ENCODE measurements around the gene PROSER3.

PROSER3 gene

GRCh38 chr19:35739275-35740107 is 18.5 kb upstream of the PROSER3 start:
- no peak for DNase-seq

DNA sequence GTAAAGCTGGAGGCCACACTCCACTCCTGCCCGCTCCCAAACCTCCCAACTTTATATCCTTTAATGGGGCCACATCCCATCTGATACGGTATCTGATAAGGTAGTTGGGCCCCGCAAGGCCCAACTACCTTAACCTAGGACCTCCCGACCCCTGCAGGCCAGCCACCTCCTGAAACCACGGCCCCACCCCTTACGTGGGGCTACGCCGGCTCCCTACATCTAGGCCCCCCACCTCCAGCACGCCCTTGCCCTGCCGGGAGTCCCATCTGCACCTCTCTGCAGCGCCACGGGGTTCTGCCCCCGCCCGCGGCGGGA is 17.9 kb upstream of the PROSER3 start:
- no peak for DNase-seq

DNA sequence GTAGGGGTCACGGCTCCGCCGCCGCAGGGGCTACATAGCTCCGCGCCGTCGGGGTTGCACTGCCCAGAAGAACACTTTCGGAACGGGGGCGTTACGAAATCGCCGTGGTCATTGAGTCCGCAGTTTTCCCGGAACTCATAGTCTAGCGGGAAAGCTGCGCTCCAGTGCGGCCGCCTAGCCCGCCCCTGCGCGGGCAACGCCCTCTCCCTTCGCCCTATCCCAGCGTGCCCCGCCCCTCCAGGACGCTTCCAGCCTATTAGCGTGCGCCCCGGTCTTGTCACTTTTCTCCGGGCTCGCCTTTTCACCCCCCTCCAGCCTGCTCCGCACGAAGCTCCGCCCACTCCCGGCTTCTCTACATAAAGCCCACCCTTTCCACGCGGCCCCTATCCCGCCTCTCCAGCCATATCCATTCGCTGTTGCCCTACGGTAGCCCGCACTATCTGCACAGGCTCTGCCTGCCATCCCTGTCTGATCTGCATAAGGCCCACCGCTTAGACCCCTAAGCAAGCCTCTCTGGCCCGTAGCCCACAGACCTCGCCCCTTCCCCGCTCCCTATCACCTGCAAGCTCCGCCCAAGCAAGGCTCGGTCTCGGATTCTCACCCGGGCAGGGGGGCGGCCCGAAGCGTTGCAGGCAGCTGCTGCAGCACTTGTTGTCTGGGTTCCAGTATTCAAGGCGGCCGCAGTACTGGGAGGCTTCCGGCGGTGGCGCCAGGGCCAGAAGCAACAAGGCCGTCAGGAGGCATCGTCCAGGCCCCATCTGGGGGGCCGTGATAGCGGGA is 17.4 kb upstream of the PROSER3 start:
- peak; percentile 93 for DNase-seq

GRCh38 chr19:35741203-35741515 is 16.8 kb upstream of the PROSER3 start:
- DNase-seq = peak; percentile 27

DNA sequence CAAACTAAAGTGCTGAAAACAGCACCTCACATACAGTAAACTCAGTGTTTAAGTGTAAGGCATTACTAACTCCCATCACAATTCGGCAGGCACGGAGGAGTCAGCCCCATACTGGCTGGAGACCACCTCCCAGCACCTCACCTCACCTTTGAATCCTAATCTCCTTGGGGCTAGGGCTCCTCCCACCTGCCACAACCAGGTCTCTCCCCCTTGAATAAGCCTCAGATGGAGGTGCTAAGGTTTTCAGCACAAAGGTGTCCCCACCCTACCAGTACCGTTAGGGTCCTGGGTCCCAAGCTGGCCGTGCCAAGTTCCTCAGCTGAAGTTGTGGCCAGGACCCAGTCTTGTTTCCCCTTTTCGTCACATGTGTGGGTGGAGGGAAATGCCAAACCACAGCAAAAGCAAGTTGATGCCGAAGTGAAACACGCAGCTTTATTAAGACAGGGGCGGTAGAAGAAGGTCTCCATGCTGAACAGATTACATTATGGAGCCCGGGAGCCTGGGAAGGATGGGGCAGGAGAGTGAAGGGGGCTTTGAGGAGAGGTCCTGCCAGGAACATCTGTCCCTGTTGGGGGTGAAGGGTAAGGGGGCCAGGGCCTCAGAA is 15.8 kb upstream of the PROSER3 start, which contains the start of gene IGFLR1:
TSS of gene IGFLR1 (minus strand) at position 332 of the 604 bp plus-strand sequence. CDS start 1,272 bp downstream, outside the sequence.
- peak; percentile 48 for DNase-seq

GRCh38 chr19:35743640-35744429 is 14.1 kb upstream of the PROSER3 start:
- no peak for DNase-seq

- DNase-seq = peak; percentile 87
These were observed 13.3 kb upstream of the PROSER3 start for GRCh38 chr19:35744430-35745327.

DNA sequence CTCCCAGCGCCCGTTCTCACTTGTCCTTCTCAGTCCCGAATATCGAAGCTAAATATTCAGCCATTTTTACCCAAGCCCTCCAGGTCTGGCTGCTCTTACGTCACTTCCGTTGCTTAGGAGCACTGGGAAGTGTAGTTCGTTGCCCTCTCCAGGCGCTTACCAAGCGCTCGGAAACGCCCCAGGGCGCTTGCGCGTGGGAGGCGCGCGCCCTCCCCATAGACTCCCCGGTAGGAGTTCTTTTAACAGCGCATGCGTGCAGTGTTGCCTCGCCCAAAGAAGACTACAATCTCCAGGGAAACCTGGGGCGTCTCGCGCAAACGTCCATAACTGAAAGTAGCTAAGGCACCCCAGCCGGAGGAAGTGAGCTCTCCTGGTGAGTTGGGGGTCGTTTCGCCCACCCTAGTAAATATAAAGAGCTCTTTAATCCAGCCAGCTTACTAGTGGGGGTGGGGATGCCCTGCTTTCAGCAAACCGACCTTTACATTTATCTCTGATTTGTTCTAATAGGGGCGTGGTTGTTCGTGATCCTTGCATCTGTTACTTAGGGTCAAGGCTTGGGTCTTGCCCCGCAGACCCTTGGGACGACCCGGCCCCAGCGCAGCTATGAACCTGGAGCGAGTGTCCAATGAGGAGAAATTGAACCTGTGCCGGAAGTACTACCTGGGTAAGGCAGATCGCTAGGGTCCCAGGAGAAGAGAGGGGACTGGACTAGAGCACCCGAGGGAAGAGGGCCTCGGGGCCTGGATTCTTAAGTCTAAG is 12.5 kb upstream of the PROSER3 start, which contains the start of the genes PSENEN and U2AF1L4:
TSS of gene PSENEN (plus strand) at position 324 of the 759 bp plus-strand sequence. CDS start at position 604, 280 bp downstream.
TSS of gene U2AF1L4 (minus strand) at position 91 of the 759 bp plus-strand sequence. CDS start at position 64, 27 bp downstream.
- DNase-seq = peak; percentile 96

- DNase-seq = no peak
These were observed 11.9 kb upstream of the PROSER3 start for GRCh38 chr19:35746087-35746462.

- no peak for DNase-seq
These were observed 11.4 kb upstream of the PROSER3 start for GRCh38 chr19:35746531-35746930.

DNA sequence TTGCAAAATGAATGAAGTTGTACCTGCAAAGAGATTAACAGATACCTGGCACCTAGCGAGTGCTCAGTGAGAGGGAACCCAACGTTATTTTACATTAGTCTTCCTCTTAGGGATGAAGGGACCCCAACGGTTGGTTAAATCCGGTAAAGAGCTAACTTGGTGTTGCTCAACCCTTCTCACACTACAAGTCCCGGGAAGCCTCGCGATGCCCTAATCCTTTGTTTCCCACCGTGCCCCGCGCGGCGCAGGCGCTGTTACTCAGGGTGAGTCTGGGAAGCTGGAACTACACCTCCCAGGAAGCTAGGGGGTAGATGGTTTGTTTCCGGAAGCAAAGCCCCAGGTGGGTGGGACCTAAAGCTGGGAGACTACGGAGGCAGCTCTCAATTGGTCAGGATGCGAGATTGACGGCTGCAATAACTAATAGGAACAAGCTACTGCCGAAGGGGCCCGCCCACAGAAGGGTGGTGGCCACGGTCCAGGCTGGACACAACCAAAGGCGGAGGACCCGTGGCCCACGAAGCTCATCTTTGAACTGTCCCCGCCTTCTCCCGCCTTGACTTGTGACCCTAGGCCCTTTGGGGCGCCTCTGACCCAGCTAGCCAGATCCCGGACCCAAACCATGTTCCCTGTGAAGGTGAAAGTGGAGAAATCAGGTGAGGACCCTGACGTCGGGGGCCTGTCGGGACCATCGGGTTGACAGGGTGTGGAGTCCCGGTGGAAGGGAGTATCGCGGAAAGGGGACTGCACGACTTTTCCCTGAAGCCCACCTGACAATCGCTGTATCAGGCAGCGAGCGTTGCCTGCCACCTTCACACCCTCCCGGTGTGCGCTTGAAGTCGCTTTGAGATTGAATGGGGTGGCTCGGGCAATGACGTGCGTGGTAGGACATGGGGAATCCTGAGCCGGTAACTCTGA is 9.6 kb upstream of the PROSER3 start, which contains the start of gene LIN37:
TSS of gene LIN37 (plus strand) at position 471 of the 915 bp plus-strand sequence. CDS start at position 620, 149 bp downstream.
- DNase-seq = peak; percentile 98

DNA sequence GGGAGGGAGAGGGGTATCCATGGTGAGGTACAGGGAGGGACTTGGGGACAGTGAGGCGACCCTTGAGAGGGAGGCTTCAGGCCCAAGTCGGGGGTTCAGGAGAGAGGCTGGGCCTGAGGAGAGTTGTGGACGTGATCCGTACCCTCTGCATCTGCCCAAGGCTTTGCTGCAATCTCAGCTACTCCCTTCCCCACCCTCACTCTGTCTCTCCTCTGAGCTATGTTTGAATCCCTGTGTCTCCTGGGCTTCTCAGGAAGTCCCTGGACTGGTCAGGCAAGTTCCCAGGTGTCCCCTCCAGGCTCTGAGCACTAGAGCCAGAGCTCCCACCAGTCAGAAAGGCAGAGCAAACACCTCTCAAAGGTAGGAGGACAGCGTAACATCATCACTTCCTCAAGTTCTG is 7.8 kb upstream of the PROSER3 start:
- DNase-seq = no peak

DNA sequence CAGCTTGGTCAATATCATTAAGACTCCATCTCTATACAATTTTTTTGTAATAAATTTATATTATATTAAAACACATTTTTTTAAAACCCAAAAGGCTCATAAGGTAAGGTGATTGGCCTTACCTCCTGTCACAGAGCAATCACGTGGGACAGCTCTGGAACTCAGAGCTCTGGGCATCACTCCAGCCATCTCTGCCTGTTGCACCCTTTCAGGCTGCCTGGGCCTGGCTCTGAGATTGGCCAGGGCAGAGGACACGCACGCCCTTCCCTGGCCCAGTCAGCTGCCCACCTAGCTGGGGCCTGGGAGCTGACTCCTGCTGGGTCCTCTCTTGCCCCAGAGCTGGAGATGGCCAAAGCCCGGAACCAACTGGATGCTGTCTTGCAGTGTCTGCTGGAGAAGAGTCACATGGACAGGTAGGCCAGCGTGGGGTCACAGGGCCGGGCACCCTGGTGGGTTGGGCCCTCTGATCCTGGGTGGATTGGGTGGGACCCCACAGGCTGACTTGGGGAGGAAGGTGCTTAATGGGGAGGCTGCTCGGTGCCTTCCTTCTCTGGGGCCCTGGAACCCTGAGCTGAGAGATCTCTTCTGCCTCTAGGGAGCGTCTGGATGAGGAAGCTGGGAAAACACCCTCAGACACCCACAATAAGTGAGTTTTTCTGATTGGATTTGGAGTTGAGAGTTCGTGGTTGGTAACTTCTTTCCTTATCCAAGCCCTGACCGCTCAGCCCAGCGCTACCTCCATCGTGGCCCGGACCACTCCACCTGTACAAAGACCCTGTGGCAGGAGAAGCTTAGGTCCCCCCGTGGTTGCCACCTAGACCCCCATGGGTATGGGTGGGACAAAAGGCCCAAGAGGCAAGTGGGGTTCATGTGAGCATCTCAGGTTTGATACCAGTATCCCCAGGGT is 5.9 kb upstream of the PROSER3 start:
- DNase-seq = no peak

- DNase-seq = no peak
These were observed 5.1 kb upstream of the PROSER3 start for GRCh38 chr19:35752746-35753350.

DNA sequence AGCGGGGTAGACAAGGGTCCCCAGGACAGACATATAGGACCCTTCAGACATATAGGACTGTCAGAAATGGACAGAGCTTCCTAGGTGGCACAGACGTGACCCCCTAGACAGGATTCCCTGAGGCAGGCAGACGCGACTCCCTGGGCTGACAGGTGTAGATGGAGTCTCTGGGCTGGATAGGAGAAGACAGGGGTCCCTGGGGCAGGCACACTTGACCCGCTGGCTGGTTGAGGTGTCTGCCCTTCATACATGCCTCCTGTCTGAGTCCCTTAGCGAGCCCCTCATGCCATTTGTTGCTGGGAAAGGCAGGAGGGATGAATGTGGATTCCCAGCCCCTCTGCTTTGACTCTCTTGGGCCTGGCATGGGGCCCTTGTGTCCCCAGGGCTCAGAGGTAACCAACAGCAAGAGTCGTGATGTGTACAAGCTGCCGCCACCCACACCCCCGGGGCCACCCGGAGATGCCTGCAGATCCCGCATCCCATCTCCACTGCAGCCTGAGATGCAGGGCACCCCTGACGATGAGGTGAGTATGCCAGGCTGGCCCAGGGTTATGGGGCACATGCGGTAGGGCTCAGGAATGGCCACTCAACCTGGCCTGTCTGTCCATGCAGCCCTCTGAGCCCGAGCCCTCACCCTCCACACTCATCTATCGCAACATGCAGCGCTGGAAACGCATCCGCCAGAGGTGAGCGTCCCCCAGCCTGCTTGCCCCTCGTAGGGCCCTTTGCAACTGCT is 4.2 kb upstream of the PROSER3 start:
- DNase-seq = no peak

- no peak for DNase-seq
These were observed 3.4 kb upstream of the PROSER3 start for GRCh38 chr19:35754370-35755130.
